HL-60 (cell line): Measurements from ENCODE around the gene ESCO1.

Source experiments
- POLR2AphosphoS5 ChIP-seq: IDR thresholded peaks from 2 replicates; pipeline ENCODE4 v1.6.1; 2012; ENCODE audit warnings: low read depth
- REST ChIP-seq: IDR thresholded peaks from 2 replicates; pipeline ENCODE4 v1.6.1; 2012; ENCODE audit warnings: low read depth; ENCODE audit not compliant: insufficient replicate concordance

GRCh38 chr18:21546423-21546822 is 54.1 kb downstream of the ESCO1 start:
- TF ChIP-seq POLR2AphosphoS5 (no peak), REST (no peak)
